Cardiac muscle cell (in vitro differentiated cells and primary cell): ENCODE measurements around the gene TRAFD1. TPM values are rescaled to one million over a fixed set of nuclear protein-coding genes. Genes with fewer than 3 reads are reported as not detected.

Experiments
- DNase-seq, 2 donors: peaks; one replicate each; pipeline versions ENCODE4 v3.0.0 to v3.0.0-alpha.2; 2010 to 2017; ENCODE audit warnings: low read depth in 1 of 2, low spot score in 1 of 2
- H3K27ac ChIP-seq: fragments of 200-600 bp; sonication (generic); 2 replicates; pipeline ENCODE4 v1.5.1; 2016
- H3K27me3 ChIP-seq: fragments of 200-600 bp; sonication (generic); 2 replicates; pipeline ENCODE4 v1.6.0; 2016; ENCODE audit warnings: control low read depth
- H3K36me3 ChIP-seq: fragments of 200-600 bp; sonication (generic); 2 replicates; pipeline ENCODE4 v1.5.1; 2016; ENCODE audit warnings: control low read depth
- H3K4me1 ChIP-seq: fragments of 200-600 bp; sonication (generic); 2 replicates; pipeline ENCODE4 v1.8.1; 2017; ENCODE audit warnings: low read depth, mild to moderate bottlenecking, mixed run types
- H3K4me3 ChIP-seq: fragments of 200-600 bp; sonication (generic); 2 replicates; pipeline ENCODE4 v1.5.1; 2016; ENCODE audit warnings: mild to moderate bottlenecking
- H3K9me3 ChIP-seq: fragments of 200-600 bp; sonication (generic); 2 replicates; pipeline ENCODE4 v1.5.1; 2017; ENCODE audit warnings: low read depth, mild to moderate bottlenecking, control low read depth
- polyA plus RNA-seq: library from polyadenylated mRNA; unstranded; fragments of >200 nt; fragmentation: Nextera tagmentation; extraction: Ambion mirVana; gene quantifications from 2 replicates; pipeline ENCODE4 v1.2.1, GENCODE V29; 2016
- total RNA-seq: library from RNA; depleted of rRNA; stranded (reverse); fragments of >200 nt; gene quantifications from 2 replicates; pipeline ENCODE4 v1.2.3, GENCODE V29; 2016
- TF ChIP-seq, protein P1 (sequence below): IDR thresholded peaks from 2 replicates; pipeline ENCODE4 v1.5.1; 2012; ENCODE audit warnings: low read depth, mild to moderate bottlenecking, low read length

Gene TRAFD1
- total and polyA plus RNA-seq, 2 experiments from 2014 or later, result 41.3 to 60.6 TPM

DNA sequence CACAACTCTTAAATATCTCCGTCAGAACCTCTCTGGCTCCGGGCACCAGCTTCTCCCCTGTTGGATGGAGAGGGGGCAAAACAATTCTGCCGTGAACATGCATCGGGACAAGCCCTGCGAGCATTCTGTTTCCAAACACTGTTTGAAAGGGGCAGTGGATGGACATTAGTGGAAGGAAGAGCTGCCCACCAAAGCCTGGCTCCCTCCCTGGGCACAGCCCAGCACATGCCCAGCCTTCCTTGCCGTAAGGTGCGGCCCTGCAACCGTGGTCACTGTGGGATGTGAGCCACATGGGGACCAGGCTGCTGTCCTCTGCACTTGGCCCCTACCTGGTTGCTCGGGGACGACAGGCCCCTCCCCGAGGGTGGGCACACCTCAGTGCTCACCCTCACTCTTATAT, 54.0 kb downstream of the TRAFD1 start:
- TF ChIP-seq, protein P1, sequence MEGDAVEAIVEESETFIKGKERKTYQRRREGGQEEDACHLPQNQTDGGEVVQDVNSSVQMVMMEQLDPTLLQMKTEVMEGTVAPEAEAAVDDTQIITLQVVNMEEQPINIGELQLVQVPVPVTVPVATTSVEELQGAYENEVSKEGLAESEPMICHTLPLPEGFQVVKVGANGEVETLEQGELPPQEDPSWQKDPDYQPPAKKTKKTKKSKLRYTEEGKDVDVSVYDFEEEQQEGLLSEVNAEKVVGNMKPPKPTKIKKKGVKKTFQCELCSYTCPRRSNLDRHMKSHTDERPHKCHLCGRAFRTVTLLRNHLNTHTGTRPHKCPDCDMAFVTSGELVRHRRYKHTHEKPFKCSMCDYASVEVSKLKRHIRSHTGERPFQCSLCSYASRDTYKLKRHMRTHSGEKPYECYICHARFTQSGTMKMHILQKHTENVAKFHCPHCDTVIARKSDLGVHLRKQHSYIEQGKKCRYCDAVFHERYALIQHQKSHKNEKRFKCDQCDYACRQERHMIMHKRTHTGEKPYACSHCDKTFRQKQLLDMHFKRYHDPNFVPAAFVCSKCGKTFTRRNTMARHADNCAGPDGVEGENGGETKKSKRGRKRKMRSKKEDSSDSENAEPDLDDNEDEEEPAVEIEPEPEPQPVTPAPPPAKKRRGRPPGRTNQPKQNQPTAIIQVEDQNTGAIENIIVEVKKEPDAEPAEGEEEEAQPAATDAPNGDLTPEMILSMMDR, result no peak
- Histone ChIP-seq H3K4me3 (no peak overlapping the region), H3K9me3 (no peaks in the 10 kb centered on the region), H3K4me1 (no peaks in the 10 kb centered on the region), H3K27ac (no peak overlapping the region), H3K36me3 (peaks cover 58% of the 10 kb centered on the region), H3K27me3 (no peaks in the 10 kb centered on the region)
- no peak for DNase-seq

DNA sequence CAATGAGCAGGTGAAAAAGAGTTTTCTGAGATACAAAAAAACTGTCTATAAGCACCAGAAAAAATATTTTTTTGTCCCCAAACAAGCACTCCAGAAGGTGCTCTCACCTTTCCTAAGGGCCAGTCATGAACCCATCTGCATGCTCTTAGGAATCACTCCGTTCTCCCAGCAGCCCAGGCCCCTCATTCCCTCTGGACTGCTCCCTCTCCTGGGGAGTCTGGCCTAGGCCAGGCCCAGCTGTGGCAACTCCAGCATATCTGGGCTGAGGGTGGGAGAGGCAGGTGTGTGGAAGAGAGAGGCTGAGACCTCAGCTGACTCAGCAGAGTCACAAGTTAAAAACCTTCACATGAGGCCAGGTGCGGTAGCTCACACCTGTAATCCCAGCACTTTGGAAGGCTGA, 54.6 kb downstream of the TRAFD1 start:
- TF ChIP-seq, protein P1, result no peak
- Histone ChIP-seq H3K27ac (no peak overlapping the region), H3K36me3 (peaks cover 57% of the 10 kb centered on the region), H3K9me3 (no peaks in the 10 kb centered on the region), H3K4me3 (no peak overlapping the region), H3K4me1 (no peaks in the 10 kb centered on the region), H3K27me3 (no peaks in the 10 kb centered on the region)
- DNase-seq, result no peak

DNA sequence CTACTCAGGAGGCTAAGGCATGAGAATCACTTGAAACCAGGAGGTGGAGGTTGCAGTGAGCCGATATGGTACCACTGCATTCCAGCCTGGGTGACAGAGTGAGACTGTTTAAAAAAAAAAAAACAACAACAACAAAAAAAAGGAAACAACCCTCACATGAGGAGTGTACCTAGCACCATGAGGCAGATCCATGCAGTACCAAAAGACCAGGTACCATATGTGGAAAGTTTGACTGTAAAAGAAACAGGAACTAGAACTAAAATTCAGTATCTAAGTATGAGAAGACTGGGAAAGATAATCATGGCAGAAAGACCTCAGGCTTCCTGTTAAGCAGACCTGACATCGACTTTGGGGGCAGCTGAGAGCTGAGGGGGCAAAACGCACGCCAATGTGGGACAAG, 55.1 kb downstream of the TRAFD1 start:
- TF ChIP-seq, protein P1, result no peak
- Histone ChIP-seq H3K27me3 (no peaks in the 10 kb centered on the region), H3K4me3 (no peak overlapping the region), H3K36me3 (peaks cover 57% of the 10 kb centered on the region), H3K4me1 (no peaks in the 10 kb centered on the region), H3K27ac (no peak overlapping the region), H3K9me3 (no peaks in the 10 kb centered on the region)
- no peak for DNase-seq

DNA sequence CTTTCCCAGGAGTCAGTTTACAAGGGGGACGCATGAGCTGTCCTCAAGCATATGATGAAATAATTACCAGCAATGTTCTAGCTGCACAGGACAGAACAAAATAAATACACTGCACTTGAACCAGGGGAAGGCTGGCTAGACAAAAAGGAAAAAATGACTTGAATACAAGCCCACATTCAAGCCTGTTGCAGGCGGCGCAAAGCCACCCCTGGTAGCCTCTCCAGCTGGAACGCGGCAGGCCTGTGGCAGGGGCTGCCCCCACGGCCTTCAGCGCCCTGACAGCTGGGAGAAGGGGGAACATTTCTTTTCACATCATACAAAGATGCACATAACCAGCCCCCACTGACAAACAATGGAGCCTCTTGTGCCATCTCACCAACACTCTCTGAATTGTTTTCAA, 57.1 kb downstream of the TRAFD1 start:
- Histone ChIP-seq H3K4me3 (no peak overlapping the region), H3K36me3 (peaks cover 50% of the 10 kb centered on the region), H3K9me3 (no peaks in the 10 kb centered on the region), H3K27me3 (no peaks in the 10 kb centered on the region), H3K27ac (no peak overlapping the region), H3K4me1 (no peaks in the 10 kb centered on the region)
- TF ChIP-seq, protein P1, result no peak
- DNase-seq, result peak in 1 of 2 donors; percentile 73

DNA sequence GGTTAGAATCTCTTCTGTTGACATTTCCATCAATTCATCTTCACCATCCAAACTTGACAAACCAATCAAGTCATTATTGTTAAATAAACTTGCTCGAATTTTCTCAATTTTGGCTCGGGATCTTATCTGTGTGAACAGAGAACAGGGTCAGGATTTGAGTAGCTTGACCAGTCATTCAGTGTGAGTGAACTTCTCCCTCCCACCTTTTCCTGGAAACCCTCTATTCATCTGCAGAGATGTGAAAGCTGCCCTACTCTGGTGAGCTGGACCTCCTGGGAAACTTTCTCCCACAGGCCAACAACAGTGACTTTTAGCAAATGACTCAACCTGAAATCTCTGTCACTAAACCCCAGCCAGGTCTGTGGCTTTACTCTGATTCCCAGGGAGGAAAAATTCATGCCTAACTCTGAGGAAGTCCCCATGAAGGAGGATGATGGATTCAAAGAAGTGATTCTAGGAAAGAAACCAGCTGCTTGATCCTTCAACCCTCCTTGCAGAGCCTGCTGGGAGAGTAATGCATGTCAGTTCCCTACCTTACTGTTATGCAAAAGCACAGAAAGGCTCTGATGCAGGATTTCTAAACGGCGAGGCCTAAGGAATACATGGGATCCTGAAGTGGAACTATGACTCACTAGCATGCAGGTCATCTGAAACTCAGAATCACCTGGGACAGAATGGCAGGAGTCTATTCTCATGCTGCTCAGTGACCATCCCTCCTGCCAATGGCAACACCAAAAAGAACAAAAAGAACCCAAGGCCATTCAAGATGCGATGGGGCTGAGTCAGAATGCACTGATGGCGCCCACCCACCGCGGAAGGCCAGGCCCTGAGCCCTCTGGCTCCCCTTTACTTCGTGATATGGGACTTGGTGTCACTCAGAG, 58.0 kb downstream of the TRAFD1 start:
- Histone ChIP-seq H3K27me3 (no peaks in the 10 kb centered on the region), H3K27ac (no peak overlapping the region), H3K4me1 (no peaks in the 10 kb centered on the region), H3K4me3 (no peak overlapping the region), H3K36me3 (peaks cover 44% of the 10 kb centered on the region), H3K9me3 (no peaks in the 10 kb centered on the region)
- DNase-seq, result peak in 1 of 2 donors; percentile 66
- TF ChIP-seq, protein P1, result no peak
